ENCODE data around the gene FOXL2. TPM values are rescaled to one million over a fixed set of nuclear protein-coding genes. Genes with fewer than 3 reads are reported as not detected.
A peak's percentile ranks its signal among the peaks of the same experiment; 100 is the strongest.

FOXL2 gene
- total RNA-seq, 1 donor from 2014 or later: 0.22 TPM

- H3K4me3 Mint-ChIP-seq (ENCODE audit: unreplicated experiment): no peak overlapping the region
- no peaks in the 10 kb centered on the region for H3K27me3 Mint-ChIP-seq (ENCODE audit: low read depth)
- no peak for DNase-seq (ENCODE audit: low spot score)
- TF ChIP-seq CTCF (IDR thresholded peaks at IDR 0.05): no peak
- peaks cover 14% of the 10 kb centered on the region for H3K4me1 Mint-ChIP-seq (ENCODE audit: low read depth)
- no peaks in the 10 kb centered on the region for H3K36me3 Mint-ChIP-seq (ENCODE audit: low read depth)
- H3K27ac Mint-ChIP-seq (ENCODE audit: unreplicated experiment): no peak overlapping the region
- no peaks in the 10 kb centered on the region for H3K9me3 Mint-ChIP-seq (ENCODE audit: low read depth)
Observed at GRCh38 chr3:138902171-138902570, 44.8 kb downstream of the FOXL2 start.

GRCh38 chr3:138901567-138901966 is 45.4 kb downstream of the FOXL2 start:
- peaks cover 14% of the 10 kb centered on the region for H3K4me1 Mint-ChIP-seq (ENCODE audit: low read depth)
- TF ChIP-seq CTCF (IDR thresholded peaks at IDR 0.05): no peak
- H3K4me3 Mint-ChIP-seq (ENCODE audit: unreplicated experiment): no peak overlapping the region
- peak overlapping the region; percentile 32 for H3K27ac Mint-ChIP-seq (ENCODE audit: unreplicated experiment)
- no peaks in the 10 kb centered on the region for H3K9me3 Mint-ChIP-seq (ENCODE audit: low read depth)
- no peaks in the 10 kb centered on the region for H3K27me3 Mint-ChIP-seq (ENCODE audit: low read depth)
- no peak for DNase-seq (ENCODE audit: low spot score)
- H3K36me3 Mint-ChIP-seq (ENCODE audit: low read depth): no peaks in the 10 kb centered on the region

GRCh38 chr3:138899351-138899991 is 47.5 kb downstream of the FOXL2 start:
- Mint-ChIP-seq H3K4me3 (ENCODE audit: unreplicated experiment) (no peak overlapping the region), H3K4me1 (ENCODE audit: low read depth) (peaks cover 14% of the 10 kb centered on the region), H3K27me3 (ENCODE audit: low read depth) (no peaks in the 10 kb centered on the region), H3K9me3 (ENCODE audit: low read depth) (no peaks in the 10 kb centered on the region), H3K27ac (ENCODE audit: unreplicated experiment) (no peak overlapping the region), H3K36me3 (ENCODE audit: low read depth) (no peaks in the 10 kb centered on the region)
- no peak for TF ChIP-seq CTCF (IDR thresholded peaks at IDR 0.05)
- no peak for DNase-seq (ENCODE audit: low spot score)

- no peak overlapping the region for H3K27ac Mint-ChIP-seq (ENCODE audit: unreplicated experiment)
- no peak overlapping the region for H3K4me3 Mint-ChIP-seq (ENCODE audit: unreplicated experiment)
Observed at GRCh38 chr3:138898708-138899107, 48.2 kb downstream of the FOXL2 start.

GRCh38 chr3:138898301-138898700 is 48.6 kb downstream of the FOXL2 start:
- peaks cover 14% of the 10 kb centered on the region for H3K4me1 Mint-ChIP-seq (ENCODE audit: low read depth)
- H3K27ac Mint-ChIP-seq (ENCODE audit: unreplicated experiment): no peak overlapping the region
- H3K9me3 Mint-ChIP-seq (ENCODE audit: low read depth): no peaks in the 10 kb centered on the region
- TF ChIP-seq CTCF (IDR thresholded peaks at IDR 0.05): no peak
- H3K27me3 Mint-ChIP-seq (ENCODE audit: low read depth): no peaks in the 10 kb centered on the region
- no peak overlapping the region for H3K4me3 Mint-ChIP-seq (ENCODE audit: unreplicated experiment)
- no peak for DNase-seq (ENCODE audit: low spot score)
- H3K36me3 Mint-ChIP-seq (ENCODE audit: low read depth): no peaks in the 10 kb centered on the region

More at GRCh38 chr3:138898708-138899107, 48.2 kb downstream of the FOXL2 start:
- TF ChIP-seq CTCF (IDR thresholded peaks at IDR 0.05): no peak
- peaks cover 14% of the 10 kb centered on the region for H3K4me1 Mint-ChIP-seq (ENCODE audit: low read depth)
- H3K9me3 Mint-ChIP-seq (ENCODE audit: low read depth): no peaks in the 10 kb centered on the region
- no peaks in the 10 kb centered on the region for H3K36me3 Mint-ChIP-seq (ENCODE audit: low read depth)
- no peaks in the 10 kb centered on the region for H3K27me3 Mint-ChIP-seq (ENCODE audit: low read depth)
- no peak for DNase-seq (ENCODE audit: low spot score)

Other genes with a start within 250 kb of the FOXL2 start
- gene PIK3CB, start 112.2 kb downstream of the FOXL2 start, total RNA-seq: 19.5 to 25.9 TPM (median 21.2 TPM) in 3 replicates
- gene FOXL2NB, start 80 bp upstream of the FOXL2 start, total RNA-seq: 0.17 to 0.28 TPM in 2 of 3 replicates, not detected in the other
- not detected in 3 replicates for gene PRR23A, start 59.1 kb upstream of the FOXL2 start, total RNA-seq
- not detected in 3 replicates for gene PRR23B, start 73.8 kb upstream of the FOXL2 start, total RNA-seq
- gene PRR23C, start 97.8 kb upstream of the FOXL2 start, total RNA-seq: not detected in 3 replicates